BJ (cell line): ENCODE results near the gene FAM217B. TPM values are rescaled to one million over a fixed set of nuclear protein-coding genes. Genes with fewer than 3 reads are reported as not detected.
A peak's percentile ranks its signal among the peaks of the same experiment; 100 is the strongest.

ENCODE experiments used
- CTCF ChIA-PET: fragments of 350-600 bp; formaldehyde crosslinking; extraction: SDS; loops from one replicate; lab custom pipeline; 2021; ENCODE audit warnings: antibody characterized with exemption, inconsistent platforms; lab: Yijun Ruan, JAX
- POLR2A ChIA-PET: fragments of 300-600 bp; sonication (Branson Sonifier 250); formaldehyde crosslinking; extraction: SDS; loops from one replicate; lab custom pipeline; 2021; ENCODE audit warnings: antibody characterized with exemption; lab: Charles Lee
- DNase-seq: peaks from one replicate; pipeline ENCODE4 v3.0.0-alpha.2; 2011; ENCODE audit warnings: low read depth
- H3K27me3 ChIP-seq: 2 replicates; pipeline ENCODE4 v1.6.0; 2011; ENCODE audit warnings: low read length; ENCODE audit not compliant: control insufficient read depth, insufficient read depth
- H3K36me3 ChIP-seq: 2 replicates; pipeline ENCODE4 v1.5.1; 2011; ENCODE audit warnings: low read length; ENCODE audit not compliant: control insufficient read depth, insufficient read depth
- H3K4me3 ChIP-seq: 2 replicates; pipeline ENCODE4 v1.5.1; 2011; ENCODE audit warnings: low read depth, mild to moderate bottlenecking, control low read depth, low read length
- polyA plus RNA-seq: library from polyadenylated mRNA; depleted of rRNA; stranded (reverse); fragments of >200 nt; gene quantifications from 2 replicates; pipeline ENCODE4 v1.2.3, GENCODE V29; 2011
- TF ChIP-seq, protein P1 (sequence below): IDR thresholded peaks from 2 replicates; pipeline ENCODE4 v1.5.1; 2011; ENCODE audit warnings: low read depth, mild to moderate bottlenecking, control low read depth, inconsistent platforms, low read length, moderate library complexity; ENCODE audit not compliant: insufficient read depth

The FAM217B gene
- polyA plus RNA-seq, 1 experiment, result 5.5 TPM

GRCh38 chr20:59947376-59947775 lies 7.2 kb downstream of the FAM217B start:
- no peak for DNase-seq
- CTCF ChIA-PET, result interaction anchor here (1.1 to 1.7 kb wide), 5 partner anchors 8 to 259 kb away, joined by 3 to 9 read pairs (median 5); no protein-coding TSS in a partner anchor
- TF ChIP-seq, protein P1, sequence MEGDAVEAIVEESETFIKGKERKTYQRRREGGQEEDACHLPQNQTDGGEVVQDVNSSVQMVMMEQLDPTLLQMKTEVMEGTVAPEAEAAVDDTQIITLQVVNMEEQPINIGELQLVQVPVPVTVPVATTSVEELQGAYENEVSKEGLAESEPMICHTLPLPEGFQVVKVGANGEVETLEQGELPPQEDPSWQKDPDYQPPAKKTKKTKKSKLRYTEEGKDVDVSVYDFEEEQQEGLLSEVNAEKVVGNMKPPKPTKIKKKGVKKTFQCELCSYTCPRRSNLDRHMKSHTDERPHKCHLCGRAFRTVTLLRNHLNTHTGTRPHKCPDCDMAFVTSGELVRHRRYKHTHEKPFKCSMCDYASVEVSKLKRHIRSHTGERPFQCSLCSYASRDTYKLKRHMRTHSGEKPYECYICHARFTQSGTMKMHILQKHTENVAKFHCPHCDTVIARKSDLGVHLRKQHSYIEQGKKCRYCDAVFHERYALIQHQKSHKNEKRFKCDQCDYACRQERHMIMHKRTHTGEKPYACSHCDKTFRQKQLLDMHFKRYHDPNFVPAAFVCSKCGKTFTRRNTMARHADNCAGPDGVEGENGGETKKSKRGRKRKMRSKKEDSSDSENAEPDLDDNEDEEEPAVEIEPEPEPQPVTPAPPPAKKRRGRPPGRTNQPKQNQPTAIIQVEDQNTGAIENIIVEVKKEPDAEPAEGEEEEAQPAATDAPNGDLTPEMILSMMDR, result no peak
- POLR2A ChIA-PET, result no interaction called here
- H3K27me3 ChIP-seq, result no peaks in the 10 kb centered on the region
- H3K36me3 ChIP-seq, result peaks cover 7% of the 10 kb centered on the region
- H3K4me3 ChIP-seq, result no peak overlapping the region

- POLR2A ChIA-PET, result no interaction called here
- H3K36me3 ChIP-seq, result peaks cover 7% of the 10 kb centered on the region
- TF ChIP-seq, protein P1, result no peak
- no peak for DNase-seq
- no peaks in the 10 kb centered on the region for H3K27me3 ChIP-seq
- CTCF ChIA-PET, result interaction anchor here (0.6 to 2.2 kb wide), 7 partner anchors 8 to 262 kb away, joined by 3 to 11 read pairs (median 4); partner anchors contain the start of genes FAM217B, PPP1R3D and SYCP2
- H3K4me3 ChIP-seq, result no peak overlapping the region
These were observed 8.0 kb downstream of the FAM217B start for GRCh38 chr20:59948212-59948611.

DNA sequence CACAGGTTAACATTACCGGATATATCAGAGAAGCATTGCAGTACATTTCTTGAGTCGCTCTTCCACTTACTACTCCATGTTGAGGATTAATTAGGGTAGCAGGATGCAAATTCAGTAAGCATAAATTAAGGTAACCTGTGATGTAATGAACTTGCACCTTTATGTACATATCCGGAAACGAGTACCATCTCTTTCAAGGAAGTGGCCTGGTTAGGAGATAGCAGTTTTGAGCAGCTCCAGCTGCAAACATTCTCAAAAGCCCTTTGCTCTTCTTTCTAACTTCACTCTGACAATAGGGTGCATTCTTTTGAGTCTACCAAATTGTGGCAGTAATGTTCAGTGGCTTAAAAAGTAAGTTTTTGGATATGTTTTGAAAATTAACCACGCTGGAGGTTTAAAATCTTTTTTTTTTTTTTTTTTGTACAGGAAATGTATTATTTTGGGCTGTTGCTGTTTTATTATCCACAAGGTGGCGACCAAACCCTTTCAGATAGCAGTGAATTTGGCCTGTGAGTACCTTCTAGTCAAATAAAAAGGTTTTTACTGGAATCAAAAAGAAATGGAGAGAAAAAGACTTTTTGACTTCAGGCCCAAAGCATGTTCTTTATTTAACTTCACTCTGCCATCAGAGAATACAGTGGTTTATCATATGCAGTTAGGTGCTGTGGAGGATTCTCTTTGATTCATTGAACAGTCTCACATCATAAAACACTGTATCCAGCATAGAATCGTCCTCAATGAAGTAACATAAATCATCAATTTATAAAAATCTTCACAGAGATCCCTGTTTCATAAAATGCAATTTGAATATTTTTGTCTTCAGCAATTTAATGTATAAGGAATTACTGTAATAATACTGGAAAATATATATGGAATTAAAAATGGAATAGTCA lies 8.9 kb downstream of the FAM217B start:
- no peak overlapping the region for H3K4me3 ChIP-seq
- H3K36me3 ChIP-seq, result peaks cover 4% of the 10 kb centered on the region; the same call in 1 of the 2 replicates
- H3K27me3 ChIP-seq, result no peaks in the 10 kb centered on the region
- no peak for DNase-seq
- TF ChIP-seq, protein P1, result peak; percentile 67
- ChIA-PET POLR2A (no interaction called here), CTCF (interaction anchor here (0.6 to 2.2 kb wide), 8 partner anchors 9 to 262 kb away, joined by 3 to 11 read pairs (median 6); partner anchors contain the start of genes FAM217B, PPP1R3D and SYCP2)

- no peaks in the 10 kb centered on the region for H3K27me3 ChIP-seq
- CTCF ChIA-PET, result interaction anchor here (0.7 to 2.9 kb wide), 7 partner anchors 9 to 261 kb away, joined by 3 to 12 read pairs (median 7); partner anchors contain the start of genes FAM217B, PPP1R3D and SYCP2
- no peak for DNase-seq
- POLR2A ChIA-PET, result no interaction called here
- TF ChIP-seq, protein P1, result no peak
- no peak overlapping the region for H3K4me3 ChIP-seq
- H3K36me3 ChIP-seq, result no peaks in the 10 kb centered on the region
These were observed 9.7 kb downstream of the FAM217B start for GRCh38 chr20:59949911-59950310.

GRCh38 chr20:59954718-59955117 lies 14.5 kb downstream of the FAM217B start:
- ChIA-PET POLR2A (no interaction called here), CTCF (interaction anchor here (1.1 to 2.6 kb wide), 6 partner anchors 8 to 102 kb away, joined by 3 to 11 read pairs (median 6); partner anchors contain the start of gene SYCP2)
- no peak for DNase-seq
- TF ChIP-seq, protein P1, result no peak
- no peaks in the 10 kb centered on the region for H3K27me3 ChIP-seq
- H3K4me3 ChIP-seq, result no peak overlapping the region
- no peaks in the 10 kb centered on the region for H3K36me3 ChIP-seq
